Measurements from ENCODE around the gene CNR2. TPM values are rescaled to one million over a fixed set of nuclear protein-coding genes. Genes with fewer than 3 reads are reported as not detected.

Gene CNR2
- total and polyA plus RNA-seq, 2 of the 4 experiments (the other 2 are of a cell fraction) = not detected

- no CpG with 5 or more reads among the region's 5 CpGs for WGBS, 2 experiments (ENCODE audit: extremely low coverage in 2 of 2, insufficient read length in 1 of 2)
- no peak overlapping the region for H2BK15ac ChIP-seq (ENCODE audit: low read depth, low read length)
- no peak overlapping the region for H3K4me2 ChIP-seq (ENCODE audit: low read depth, low read length)
- BruUV-seq (replicated peaks) = no TSS peak
- H4K5ac ChIP-seq (ENCODE audit: low read depth, low read length) = no peak overlapping the region
- intact Hi-C loops (cut with micrococcal nuclease) (no loop called here), dilution Hi-C loops (cut with HindIII; ENCODE audit: low sequenced_read_pairs, unreplicated experiment) (no loop called here), in situ Hi-C loops (cut with MboI; ENCODE audit: low sequenced_read_pairs) (no loop called here)
- ChIA-PET CTCF (interaction anchor here (0.6 kb wide), 1 partner anchor 793 kb away, joined by 3 read pairs; no protein-coding TSS in a partner anchor), POLR2A (ENCODE audit: unreplicated experiment) (no interaction called here)
- H2BK20ac ChIP-seq (ENCODE audit: low read depth, low read length) = no peak overlapping the region
- H3K9me3 ChIP-seq (ENCODE audit: control insufficient read depth, insufficient read depth, low read length) = no peaks in the 10 kb centered on the region
- H3K27ac ChIP-seq (ENCODE audit: insufficient read depth, low read length) = no peak overlapping the region
- no peaks in the 10 kb centered on the region for H3K79me1 ChIP-seq (ENCODE audit: low read depth in 1 of 2, low read length in 2 of 2)
- H4K91ac ChIP-seq (ENCODE audit: insufficient read depth, low read depth, low read length) = no peak overlapping the region
- no peaks in the 10 kb centered on the region for H3K4me1 ChIP-seq (ENCODE audit: control insufficient read depth, insufficient read depth, low read length)
- H2AFZ ChIP-seq (replicated peaks; ENCODE audit: low read length, poor library complexity) = no peak overlapping the region
- no peak overlapping the region for H2AK5ac ChIP-seq (ENCODE audit: low read depth, low read length)
- H3K14ac ChIP-seq (replicated peaks; ENCODE audit: low read depth, low read length) = no peak overlapping the region
- H3K9me1 ChIP-seq (ENCODE audit: insufficient read depth, low read length) = no peaks in the 10 kb centered on the region
- ATAC-seq (ENCODE audit: low read depth) = no peak
- H3K9ac ChIP-seq (ENCODE audit: low read depth, low read length) = no peak overlapping the region
- H3K56ac ChIP-seq (ENCODE audit: extremely low read depth, insufficient read depth, low read length) = no peak overlapping the region
- H3K27me3 ChIP-seq (ENCODE audit: control insufficient read depth, insufficient read depth, low read length) = peaks cover 28% of the 10 kb centered on the region
- H2BK120ac ChIP-seq (ENCODE audit: low read depth, low read length) = no peak overlapping the region
- TF ChIP-seq POLR2A (IDR thresholded peaks at IDR 0.05; ENCODE audit: low read depth, low read length) = no peak
- no peak for TF ChIP-seq USF2 (IDR thresholded peaks at IDR 0.05; ENCODE audit: low read depth, low read length)
- no peak for TF ChIP-seq NFE2L2 (IDR thresholded peaks at IDR 0.05; ENCODE audit: low read depth, low read length)
- TF ChIP-seq ELK1 (IDR thresholded peaks at IDR 0.05; ENCODE audit: borderline replicate concordance, low read depth, low read length) = no peak
- TF ChIP-seq RFX5 (IDR thresholded peaks at IDR 0.05; ENCODE audit: low read depth, low read length) = no peak
- no peak overlapping the region for H3K4ac ChIP-seq (ENCODE audit: low read depth, low read length)
- H4K20me1 ChIP-seq (ENCODE audit: insufficient read depth, low read length) = no peaks in the 10 kb centered on the region
- H2AK9ac ChIP-seq (replicated peaks; ENCODE audit: low read depth, low read length, poor library complexity) = no peak overlapping the region
- H3K4me3 ChIP-seq (ENCODE audit: insufficient read depth, low read depth, low read length) = no peak overlapping the region
- H4K8ac ChIP-seq (ENCODE audit: low read depth in 2 of 2, low read length in 2 of 2) = no peak overlapping the region
- no peak for DNase-seq
- no peak overlapping the region for H2BK5ac ChIP-seq (ENCODE audit: low read depth, low read length, poor library complexity, severe bottlenecking)
- no peaks in the 10 kb centered on the region for H3K36me3 ChIP-seq (ENCODE audit: control insufficient read depth, insufficient read depth, low read length)
- no peak overlapping the region for H3K23ac ChIP-seq (ENCODE audit: low read depth, low read length)
- no peak overlapping the region for H3K18ac ChIP-seq (ENCODE audit: low read depth, low read length)
These were observed 69.5 kb downstream of the CNR2 start for GRCh38 chr1:23843644-23844043.
